ENCODE measurements around the gene CTF1.
"Not testable (repeated sequence)": the region's sequence is repeated elsewhere in the genome, so short reads cannot be mapped to it uniquely, and the experiment has no call there.

The CTF1 gene

GRCh38 chr16:30896261-30896888, at the start of gene CTF1:
TSS of gene CTF1 (plus strand) at chr16:30896614. CDS start at chr16:30896644, 30 bp downstream.
- Histone ChIP-seq H3K4me1 (ENCODE audit: control insufficient read depth in 2 of 2, insufficient read depth in 2 of 2, low read length in 2 of 2) (peaks cover 28 to 35% of the 10 kb centered on the region in 2 donors), H3K9ac (ENCODE audit: low read depth in 1 of 2, low read length in 2 of 2) (peak within 1 kb of the TSS; percentile 63 to 64), H3K27ac (ENCODE audit: low read depth in 2 of 2, low read length in 2 of 2) (peak within 1 kb of the TSS; percentile 88 to 95), H3K36me3 (ENCODE audit: control insufficient read depth in 2 of 2, insufficient read depth in 2 of 2, low read length in 2 of 2) (no peaks in the 10 kb centered on the region), H3K9me3 (ENCODE audit: control insufficient read depth in 2 of 2, low read length in 2 of 2) (no peaks in the 10 kb centered on the region), H3K27me3 (ENCODE audit: control insufficient read depth in 2 of 2, insufficient read depth in 2 of 2, low read length in 2 of 2) (no peaks in the 10 kb centered on the region), H3K4me3 (ENCODE audit: low read length in 2 of 2) (peak within 1 kb of the TSS; percentile 53 to 74)

GRCh38 chr16:30846649-30847402, 49.6 kb upstream of the CTF1 start:
- no peaks in the 10 kb centered on the region for H3K27me3 ChIP-seq (ENCODE audit: control insufficient read depth in 2 of 2, insufficient read depth in 2 of 2, low read length in 2 of 2)
- no peaks in the 10 kb centered on the region for H3K36me3 ChIP-seq (ENCODE audit: control insufficient read depth in 2 of 2, insufficient read depth in 2 of 2, low read length in 2 of 2)
- no peak overlapping the region for H3K27ac ChIP-seq (ENCODE audit: low read depth in 2 of 2, low read length in 2 of 2)
- no peak overlapping the region for H3K4me3 ChIP-seq (ENCODE audit: low read length in 2 of 2)
- H3K9ac ChIP-seq (ENCODE audit: low read depth in 1 of 2, low read length in 2 of 2), result no peak overlapping the region
- H3K4me1 ChIP-seq (ENCODE audit: control insufficient read depth in 2 of 2, insufficient read depth in 2 of 2, low read length in 2 of 2), result peaks cover 5 to 6% of the 10 kb centered on the region in 2 donors
- no peaks in the 10 kb centered on the region for H3K9me3 ChIP-seq (ENCODE audit: control insufficient read depth in 2 of 2, low read length in 2 of 2)

- Histone ChIP-seq H3K27ac (ENCODE audit: low read depth in 2 of 2, low read length in 2 of 2) (no peak overlapping the region), H3K9me3 (ENCODE audit: control insufficient read depth in 2 of 2, low read length in 2 of 2) (no peaks in the 10 kb centered on the region), H3K4me1 (ENCODE audit: control insufficient read depth in 2 of 2, insufficient read depth in 2 of 2, low read length in 2 of 2) (peaks cover under 1 to 2% of the 10 kb centered on the region in 2 donors), H3K9ac (ENCODE audit: low read depth in 1 of 2, low read length in 2 of 2) (no peak overlapping the region), H3K36me3 (ENCODE audit: control insufficient read depth in 2 of 2, insufficient read depth in 2 of 2, low read length in 2 of 2) (no peaks in the 10 kb centered on the region), H3K27me3 (ENCODE audit: control insufficient read depth in 2 of 2, insufficient read depth in 2 of 2, low read length in 2 of 2) (no peaks in the 10 kb centered on the region), H3K4me3 (ENCODE audit: low read length in 2 of 2) (no peak overlapping the region)
These were observed 46.2 kb upstream of the CTF1 start for GRCh38 chr16:30850246-30850645.

GRCh38 chr16:30853758-30854157, 42.7 kb upstream of the CTF1 start:
- Histone ChIP-seq H3K27me3 (ENCODE audit: control insufficient read depth in 2 of 2, insufficient read depth in 2 of 2, low read length in 2 of 2) (no peaks in the 10 kb centered on the region), H3K4me1 (ENCODE audit: control insufficient read depth in 2 of 2, insufficient read depth in 2 of 2, low read length in 2 of 2) (no peaks in the 10 kb centered on the region), H3K27ac (ENCODE audit: low read depth in 2 of 2, low read length in 2 of 2) (no peak overlapping the region), H3K4me3 (ENCODE audit: low read length in 2 of 2) (no peak overlapping the region), H3K9me3 (ENCODE audit: control insufficient read depth in 2 of 2, low read length in 2 of 2) (no peaks in the 10 kb centered on the region), H3K9ac (ENCODE audit: low read depth in 1 of 2, low read length in 2 of 2) (no peak overlapping the region), H3K36me3 (ENCODE audit: control insufficient read depth in 2 of 2, insufficient read depth in 2 of 2, low read length in 2 of 2) (no peaks in the 10 kb centered on the region)

GRCh38 chr16:30858111-30858495, 38.3 kb upstream of the CTF1 start:
- H3K4me3 ChIP-seq (ENCODE audit: low read length in 2 of 2), result no peak overlapping the region
- H3K9ac ChIP-seq (ENCODE audit: low read depth in 1 of 2, low read length in 2 of 2), result no peak overlapping the region
- H3K27me3 ChIP-seq (ENCODE audit: control insufficient read depth in 2 of 2, insufficient read depth in 2 of 2, low read length in 2 of 2), result no peaks in the 10 kb centered on the region
- H3K9me3 ChIP-seq (ENCODE audit: control insufficient read depth in 2 of 2, low read length in 2 of 2), result no peaks in the 10 kb centered on the region
- H3K4me1 ChIP-seq (ENCODE audit: control insufficient read depth in 2 of 2, insufficient read depth in 2 of 2, low read length in 2 of 2), result no peaks in the 10 kb centered on the region
- no peak overlapping the region for H3K27ac ChIP-seq (ENCODE audit: low read depth in 2 of 2, low read length in 2 of 2)
- no peaks in the 10 kb centered on the region for H3K36me3 ChIP-seq (ENCODE audit: control insufficient read depth in 2 of 2, insufficient read depth in 2 of 2, low read length in 2 of 2)

GRCh38 chr16:30858829-30859423, 37.5 kb upstream of the CTF1 start:
- no peaks in the 10 kb centered on the region for H3K4me1 ChIP-seq (ENCODE audit: control insufficient read depth in 2 of 2, insufficient read depth in 2 of 2, low read length in 2 of 2)
- no peak overlapping the region for H3K27ac ChIP-seq (ENCODE audit: low read depth in 2 of 2, low read length in 2 of 2)

GRCh38 chr16:30860729-30861128, 35.7 kb upstream of the CTF1 start:
- H3K27me3 ChIP-seq (ENCODE audit: control insufficient read depth in 2 of 2, insufficient read depth in 2 of 2, low read length in 2 of 2); H3K27ac ChIP-seq (ENCODE audit: low read depth in 2 of 2, low read length in 2 of 2); H3K4me1 ChIP-seq (ENCODE audit: control insufficient read depth in 2 of 2, insufficient read depth in 2 of 2, low read length in 2 of 2); H3K9me3 ChIP-seq (ENCODE audit: control insufficient read depth in 2 of 2, low read length in 2 of 2); H3K9ac ChIP-seq (ENCODE audit: low read depth in 1 of 2, low read length in 2 of 2); H3K36me3 ChIP-seq (ENCODE audit: control insufficient read depth in 2 of 2, insufficient read depth in 2 of 2, low read length in 2 of 2); H3K4me3 ChIP-seq (ENCODE audit: low read length in 2 of 2): not testable (repeated sequence)

More at GRCh38 chr16:30858829-30859423, 37.5 kb upstream of the CTF1 start:
- no peak overlapping the region for H3K9ac ChIP-seq (ENCODE audit: low read depth in 1 of 2, low read length in 2 of 2)
- no peak overlapping the region for H3K4me3 ChIP-seq (ENCODE audit: low read length in 2 of 2)
- no peaks in the 10 kb centered on the region for H3K9me3 ChIP-seq (ENCODE audit: control insufficient read depth in 2 of 2, low read length in 2 of 2)
- no peaks in the 10 kb centered on the region for H3K36me3 ChIP-seq (ENCODE audit: control insufficient read depth in 2 of 2, insufficient read depth in 2 of 2, low read length in 2 of 2)
- H3K27me3 ChIP-seq (ENCODE audit: control insufficient read depth in 2 of 2, insufficient read depth in 2 of 2, low read length in 2 of 2), result no peaks in the 10 kb centered on the region

- H3K36me3 ChIP-seq (ENCODE audit: control insufficient read depth in 2 of 2, insufficient read depth in 2 of 2, low read length in 2 of 2); H3K4me1 ChIP-seq (ENCODE audit: control insufficient read depth in 2 of 2, insufficient read depth in 2 of 2, low read length in 2 of 2); H3K27ac ChIP-seq (ENCODE audit: low read depth in 2 of 2, low read length in 2 of 2); H3K9me3 ChIP-seq (ENCODE audit: control insufficient read depth in 2 of 2, low read length in 2 of 2); H3K4me3 ChIP-seq (ENCODE audit: low read length in 2 of 2); H3K27me3 ChIP-seq (ENCODE audit: control insufficient read depth in 2 of 2, insufficient read depth in 2 of 2, low read length in 2 of 2); H3K9ac ChIP-seq (ENCODE audit: low read depth in 1 of 2, low read length in 2 of 2): not testable (repeated sequence)
These were observed 33.2 kb upstream of the CTF1 start for GRCh38 chr16:30863178-30863577.

- Histone ChIP-seq H3K27ac (ENCODE audit: low read depth in 2 of 2, low read length in 2 of 2) (no peak overlapping the region), H3K9me3 (ENCODE audit: control insufficient read depth in 2 of 2, low read length in 2 of 2) (no peaks in the 10 kb centered on the region), H3K27me3 (ENCODE audit: control insufficient read depth in 2 of 2, insufficient read depth in 2 of 2, low read length in 2 of 2) (no peaks in the 10 kb centered on the region), H3K4me1 (ENCODE audit: control insufficient read depth in 2 of 2, insufficient read depth in 2 of 2, low read length in 2 of 2) (no peaks in the 10 kb centered on the region), H3K36me3 (ENCODE audit: control insufficient read depth in 2 of 2, insufficient read depth in 2 of 2, low read length in 2 of 2) (no peaks in the 10 kb centered on the region), H3K4me3 (ENCODE audit: low read length in 2 of 2) (no peak overlapping the region), H3K9ac (ENCODE audit: low read depth in 1 of 2, low read length in 2 of 2) (no peak overlapping the region)
These were observed 30.4 kb upstream of the CTF1 start for GRCh38 chr16:30866031-30866430.

- Histone ChIP-seq H3K27me3 (ENCODE audit: control insufficient read depth in 2 of 2, insufficient read depth in 2 of 2, low read length in 2 of 2) (no peaks in the 10 kb centered on the region), H3K36me3 (ENCODE audit: control insufficient read depth in 2 of 2, insufficient read depth in 2 of 2, low read length in 2 of 2) (peaks cover 0 to 5% of the 10 kb centered on the region in 2 donors), H3K9ac (ENCODE audit: low read depth in 1 of 2, low read length in 2 of 2) (no peak overlapping the region), H3K27ac (ENCODE audit: low read depth in 2 of 2, low read length in 2 of 2) (no peak overlapping the region), H3K9me3 (ENCODE audit: control insufficient read depth in 2 of 2, low read length in 2 of 2) (no peaks in the 10 kb centered on the region), H3K4me3 (ENCODE audit: low read length in 2 of 2) (no peak overlapping the region), H3K4me1 (ENCODE audit: control insufficient read depth in 2 of 2, insufficient read depth in 2 of 2, low read length in 2 of 2) (no peaks in the 10 kb centered on the region)
These were observed 28.7 kb upstream of the CTF1 start for GRCh38 chr16:30867747-30868146.
